ENCODE data around the gene COL9A3.

DNA sequence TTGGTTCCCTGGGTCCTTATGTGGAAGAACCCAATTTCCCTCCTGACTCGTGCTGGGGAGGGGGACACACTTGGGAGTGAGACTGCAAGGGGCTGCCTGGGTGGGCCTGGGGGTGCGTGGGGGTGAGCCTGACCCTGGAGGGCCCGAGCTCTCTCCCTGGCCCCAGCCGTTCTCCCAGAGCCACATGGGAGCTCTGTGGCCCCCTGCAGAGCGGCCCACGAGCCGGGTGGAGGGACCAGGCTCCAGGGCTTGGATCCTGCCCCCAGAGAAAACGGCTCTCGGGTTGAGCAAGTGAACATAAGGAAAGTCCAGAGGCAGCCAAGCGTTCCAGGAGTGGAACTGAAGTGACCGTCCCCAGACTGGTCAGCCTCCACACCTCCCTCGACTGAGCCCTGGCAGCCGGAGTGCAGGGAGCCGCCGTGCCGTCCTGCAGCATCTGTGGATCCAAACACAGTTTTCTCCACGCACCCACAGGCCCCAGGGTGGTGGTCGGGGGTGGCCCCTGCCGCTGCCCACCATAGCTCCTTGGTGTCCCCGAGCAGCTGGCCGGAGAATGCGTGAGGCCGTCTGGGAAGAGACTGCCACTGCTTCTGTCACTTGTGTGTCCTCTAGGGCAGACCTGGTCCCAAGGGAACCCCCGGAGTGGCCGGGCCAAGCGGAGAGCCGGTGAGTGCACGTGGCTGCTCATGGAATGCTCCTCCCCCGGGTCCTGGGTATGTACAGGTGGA is 10.6 kb downstream of the COL9A3 start:
- TF ChIP-seq, protein P1, sequence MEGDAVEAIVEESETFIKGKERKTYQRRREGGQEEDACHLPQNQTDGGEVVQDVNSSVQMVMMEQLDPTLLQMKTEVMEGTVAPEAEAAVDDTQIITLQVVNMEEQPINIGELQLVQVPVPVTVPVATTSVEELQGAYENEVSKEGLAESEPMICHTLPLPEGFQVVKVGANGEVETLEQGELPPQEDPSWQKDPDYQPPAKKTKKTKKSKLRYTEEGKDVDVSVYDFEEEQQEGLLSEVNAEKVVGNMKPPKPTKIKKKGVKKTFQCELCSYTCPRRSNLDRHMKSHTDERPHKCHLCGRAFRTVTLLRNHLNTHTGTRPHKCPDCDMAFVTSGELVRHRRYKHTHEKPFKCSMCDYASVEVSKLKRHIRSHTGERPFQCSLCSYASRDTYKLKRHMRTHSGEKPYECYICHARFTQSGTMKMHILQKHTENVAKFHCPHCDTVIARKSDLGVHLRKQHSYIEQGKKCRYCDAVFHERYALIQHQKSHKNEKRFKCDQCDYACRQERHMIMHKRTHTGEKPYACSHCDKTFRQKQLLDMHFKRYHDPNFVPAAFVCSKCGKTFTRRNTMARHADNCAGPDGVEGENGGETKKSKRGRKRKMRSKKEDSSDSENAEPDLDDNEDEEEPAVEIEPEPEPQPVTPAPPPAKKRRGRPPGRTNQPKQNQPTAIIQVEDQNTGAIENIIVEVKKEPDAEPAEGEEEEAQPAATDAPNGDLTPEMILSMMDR (IDR thresholded peaks at IDR 0.05; ENCODE audit: poor library complexity): no peak
- TF ChIP-seq EZH2phosphoT487 (IDR thresholded peaks at IDR 0.05; ENCODE audit: low read depth, severe bottlenecking, unreplicated experiment) (no peak), EZH2 (IDR thresholded peaks at IDR 0.05; ENCODE audit: borderline replicate concordance) (no peak)

All from hepatocyte (in vitro differentiated cells).